H9 (cell line): Measurements from ENCODE around the gene KIRREL3. TPM values are rescaled to one million over a fixed set of nuclear protein-coding genes. Genes with fewer than 3 reads are reported as not detected.

Source experiments
- DNase-seq: peaks from one replicate; pipeline ENCODE4 v3.0.0-alpha.2; 2017
- H2AFZ ChIP-seq: one replicate; pipeline ENCODE4 v1.6.1; 2013; ENCODE audit warnings: mild to moderate bottlenecking, low read length, control low read depth, moderate library complexity
- H2AK5ac ChIP-seq: 2 replicates; pipeline ENCODE4 v1.6.1; 2013; ENCODE audit warnings: low read length, control low read depth, mixed read lengths; ENCODE audit not compliant: insufficient read length
- H2BK120ac ChIP-seq: one replicate; pipeline ENCODE4 v1.6.1; 2013; ENCODE audit warnings: low read depth, mild to moderate bottlenecking, low read length, control low read depth, inconsistent platforms; ENCODE audit not compliant: poor library complexity, severe bottlenecking
- H2BK12ac ChIP-seq: 2 replicates; pipeline ENCODE4 v1.6.1; 2013; ENCODE audit warnings: low read length, control low read depth, mixed read lengths, low read depth; ENCODE audit not compliant: insufficient read length
- H2BK15ac ChIP-seq: 2 replicates; pipeline ENCODE4 v1.6.1; 2013; ENCODE audit warnings: low read depth, low read length, control low read depth
- H2BK20ac ChIP-seq: one replicate; pipeline ENCODE4 v1.6.1; 2013; ENCODE audit warnings: low read depth, mild to moderate bottlenecking, low read length, control low read depth, inconsistent platforms; ENCODE audit not compliant: poor library complexity, severe bottlenecking
- H2BK5ac ChIP-seq: 2 replicates; pipeline ENCODE4 v1.6.1; 2013; ENCODE audit warnings: low read length, control low read depth, mixed read lengths; ENCODE audit not compliant: insufficient read length
- H3K14ac ChIP-seq: 2 replicates; pipeline ENCODE4 v1.6.1; 2013; ENCODE audit warnings: low read length, control low read depth; ENCODE audit not compliant: insufficient read depth
- H3K18ac ChIP-seq: 2 replicates; pipeline ENCODE4 v1.6.1; 2013; ENCODE audit warnings: low read depth, mild to moderate bottlenecking, mixed read lengths, low read length, control low read depth; ENCODE audit not compliant: insufficient read length
- H3K23ac ChIP-seq: 2 replicates; pipeline ENCODE4 v1.6.1; 2013; ENCODE audit warnings: low read length, control low read depth, mixed read lengths, low read depth; ENCODE audit not compliant: insufficient read length
- H3K23me2 ChIP-seq: 2 replicates; pipeline ENCODE4 v1.6.1; 2013; ENCODE audit warnings: low read depth, mild to moderate bottlenecking, mixed read lengths, low read length, control low read depth; ENCODE audit not compliant: insufficient read length, poor library complexity, severe bottlenecking
- H3K27ac ChIP-seq: 2 replicates; pipeline ENCODE4 v1.5.1; 2013; ENCODE audit warnings: low read length, control low read depth, mixed read lengths, low read depth; ENCODE audit not compliant: insufficient read length
- H3K27me3 ChIP-seq: 2 replicates; pipeline ENCODE4 v1.6.1; 2013; ENCODE audit warnings: low read length, control low read depth, inconsistent platforms; ENCODE audit not compliant: insufficient read depth
- H3K4ac ChIP-seq: 2 replicates; pipeline ENCODE4 v1.6.1; 2013; ENCODE audit warnings: low read depth, mild to moderate bottlenecking, control low read depth, inconsistent platforms, low read length, moderate library complexity
- H3K4me1 ChIP-seq: 2 replicates; pipeline ENCODE4 v1.6.1; 2013; ENCODE audit warnings: low read length, control low read depth, inconsistent platforms; ENCODE audit not compliant: insufficient read depth
- H3K4me2 ChIP-seq: 2 replicates; pipeline ENCODE4 v1.6.1; 2013; ENCODE audit warnings: low read length, control low read depth, mixed read lengths; ENCODE audit not compliant: insufficient read length, insufficient read depth
- H3K56ac ChIP-seq: 2 replicates; pipeline ENCODE4 v1.6.1; 2013; ENCODE audit warnings: low read depth, mild to moderate bottlenecking, mixed read lengths, low read length, control low read depth; ENCODE audit not compliant: insufficient read length
- H3K79me1 ChIP-seq: 2 replicates; pipeline ENCODE4 v1.6.1; 2013; ENCODE audit warnings: low read depth, mild to moderate bottlenecking, moderate library complexity, low read length, control low read depth, inconsistent platforms; ENCODE audit not compliant: insufficient read depth, poor library complexity, severe bottlenecking
- H3K79me2 ChIP-seq: 2 replicates; pipeline ENCODE4 v1.6.1; 2013; ENCODE audit warnings: low read length, control low read depth, inconsistent platforms; ENCODE audit not compliant: insufficient read depth
- H3K9ac ChIP-seq: 2 replicates; pipeline ENCODE4 v1.6.1; 2013; ENCODE audit warnings: low read length, control low read depth, mixed read lengths; ENCODE audit not compliant: insufficient read length; ENCODE audit errors: extremely low read depth
- H3K9me3 ChIP-seq: one replicate; pipeline ENCODE4 v1.6.1; 2013; ENCODE audit warnings: low read depth, low read length, inconsistent platforms; ENCODE audit not compliant: control insufficient read depth
- H3T11ph ChIP-seq: one replicate; pipeline ENCODE4 v1.6.1; 2013; ENCODE audit warnings: mild to moderate bottlenecking, low read length, control low read depth, inconsistent platforms
- H4K20me1 ChIP-seq: one replicate; pipeline ENCODE4 v1.6.1; 2013; ENCODE audit not compliant: control insufficient read depth, insufficient read length, insufficient read depth
- H4K5ac ChIP-seq: 2 replicates; pipeline ENCODE4 v1.6.1; 2013; ENCODE audit warnings: low read depth, mild to moderate bottlenecking, mixed read lengths, low read length, control low read depth; ENCODE audit not compliant: insufficient read length
- H4K8ac ChIP-seq: replicated peaks from 2 replicates; pipeline ENCODE4 v1.6.1; 2013; ENCODE audit warnings: low read length, control low read depth, mixed read lengths, low read depth; ENCODE audit not compliant: insufficient read length
- H4K91ac ChIP-seq: 2 replicates; pipeline ENCODE4 v1.6.1; 2013; ENCODE audit warnings: low read depth, mild to moderate bottlenecking, moderate library complexity, mixed read lengths, low read length, control low read depth; ENCODE audit not compliant: insufficient read length
- H3K27ac Mint-ChIP-seq, 3 experiments: 2 replicates in 2 of 3; 3 replicates in 1 of 3; pipeline ENCODE4 v1.8.0; 2020 to 2021; ENCODE audit warnings: mixed read lengths in 3 of 3, mild to moderate bottlenecking in 1 of 3, moderate library complexity in 1 of 3
- H3K27me3 Mint-ChIP-seq: 2 replicates; pipeline ENCODE4 v1.8.0; 2021; ENCODE audit warnings: low read depth, mild to moderate bottlenecking, moderate library complexity, mixed read lengths
- H3K36me3 Mint-ChIP-seq, 3 experiments: 2 replicates in 2 of 3; 3 replicates in 1 of 3; pipeline ENCODE4 v1.8.0; 2020 to 2021; ENCODE audit warnings: low read depth in 3 of 3, mixed read lengths in 3 of 3; ENCODE audit not compliant: insufficient read depth in 1 of 3
- H3K4me1 Mint-ChIP-seq, 2 experiments: 2 replicates each; pipeline ENCODE4 v1.8.0; 2020; ENCODE audit warnings: mixed read lengths in 2 of 2
- H3K4me3 Mint-ChIP-seq, 2 experiments: 2 replicates in 1 of 2; 3 replicates in 1 of 2; pipeline ENCODE4 v1.8.0; 2020 to 2021; ENCODE audit warnings: mild to moderate bottlenecking in 2 of 2, mixed read lengths in 2 of 2, moderate library complexity in 1 of 2
- H3K9me3 Mint-ChIP-seq, 2 experiments: 2 replicates in 1 of 2; 3 replicates in 1 of 2; pipeline ENCODE4 v1.8.0; 2020; ENCODE audit warnings: mild to moderate bottlenecking in 2 of 2, mixed read lengths in 2 of 2, moderate library complexity in 1 of 2
- CTCF ChIP-seq: fragments of 200-600 bp; sonication (generic); conservative IDR thresholded peaks from 3 replicates; pipeline ENCODE4 v1.8.0; 2021; ENCODE audit warnings: antibody characterized with exemption, mild to moderate bottlenecking
- WGBS: extraction: QIAGEN DNeasy Blood & Tissue Kit; methylation state at CpG from one replicate; pipeline ENCODE4 v1.1.7; 2013; ENCODE audit warnings: missing lambda C conversion rate, low lambda C conversion rate, mixed read lengths; ENCODE audit not compliant: insufficient read length; ENCODE audit errors: extremely low coverage; 5-methylcytosine and 5-hydroxymethylcytosine counted together
- total RNA-seq: library from RNA; stranded (reverse); gene quantifications from 2 replicates; pipeline ENCODE4 v1.2.1, GENCODE V29; 2021

KIRREL3 gene
- total RNA-seq, 1 experiment from 2014 or later, result 0.17 TPM

GRCh38 chr11:126927623-126928022 is 72.9 kb downstream of the KIRREL3 start:
- Histone ChIP-seq H3K79me2 (no peaks in the 10 kb centered on the region), H2AK5ac (no peak overlapping the region), H3K14ac (no peak overlapping the region), H2BK20ac (no peak overlapping the region), H4K8ac (no peak overlapping the region), H2BK120ac (no peak overlapping the region), H4K20me1 (no peaks in the 10 kb centered on the region), H2BK15ac (no peak overlapping the region), H3K18ac (no peak overlapping the region), H2BK5ac (no peak overlapping the region), H3K4me1 (no peaks in the 10 kb centered on the region), H3K4ac (no peak overlapping the region), H2AFZ (no peak overlapping the region), H3K23ac (no peak overlapping the region), H3K4me2 (no peak overlapping the region), H4K91ac (no peak overlapping the region), H3K56ac (no peak overlapping the region), H3K79me1 (no peaks in the 10 kb centered on the region), H4K5ac (no peak overlapping the region), H3K27ac (no peak overlapping the region), H3K23me2 (no peaks in the 10 kb centered on the region), H2BK12ac (no peak overlapping the region), H3K27me3 (no peaks in the 10 kb centered on the region), H3T11ph (no peak overlapping the region), H3K9ac (no peak overlapping the region), H3K9me3 (no peaks in the 10 kb centered on the region)
- no peak for DNase-seq
- H3K36me3 Mint-ChIP-seq, result no peaks in the 10 kb centered on the region
- no peak for TF ChIP-seq CTCF
- peaks cover 0 to 3% of the 10 kb centered on the region in 2 experiments; a peak in 1 of 5 replicates for H3K9me3 Mint-ChIP-seq
- WGBS, result no CpG with 5 or more reads among the region's 2 CpGs
- H3K27ac Mint-ChIP-seq, result no peak overlapping the region
- H3K4me1 Mint-ChIP-seq, result peaks cover 4 to 6% of the 10 kb centered on the region in 2 experiments; a peak in 3 of 4 replicates
- no peak overlapping the region for H3K4me3 Mint-ChIP-seq
- H3K27me3 Mint-ChIP-seq, result peaks cover 2% of the 10 kb centered on the region
